ENCODE data around the gene CACNA1A.
"Not testable (repeated sequence)": the region's sequence is repeated elsewhere in the genome, so short reads cannot be mapped to it uniquely, and the experiment has no call there.

The CACNA1A gene

GRCh38 chr19:13366529-13367143 is 139.6 kb downstream of the CACNA1A start:
- no peak for DNase-seq (ENCODE audit: low spot score)

GRCh38 chr19:13363954-13364353 is 142.3 kb downstream of the CACNA1A start:
- no peak for DNase-seq (ENCODE audit: low spot score)

- DNase-seq (ENCODE audit: low spot score), result no peak
Observed at GRCh38 chr19:13363245-13363644, 143.0 kb downstream of the CACNA1A start.

GRCh38 chr19:13362668-13363067 is 143.6 kb downstream of the CACNA1A start:
- DNase-seq (ENCODE audit: low spot score), result no peak

GRCh38 chr19:13361726-13362125 is 144.6 kb downstream of the CACNA1A start:
- not testable (repeated sequence) for DNase-seq (ENCODE audit: low spot score)

GRCh38 chr19:13356686-13357280 is 149.5 kb downstream of the CACNA1A start:
- no peak for DNase-seq (ENCODE audit: low spot score)

GRCh38 chr19:13356185-13356584 is 150.1 kb downstream of the CACNA1A start:
- no peak for DNase-seq (ENCODE audit: low spot score)

- no peak for DNase-seq (ENCODE audit: low spot score)
Observed at GRCh38 chr19:13355356-13355755, 150.9 kb downstream of the CACNA1A start.

- DNase-seq (ENCODE audit: low spot score), result no peak
Observed at GRCh38 chr19:13353625-13354024, 152.7 kb downstream of the CACNA1A start.

- no peak for DNase-seq (ENCODE audit: low spot score)
Observed at GRCh38 chr19:13350759-13351158, 155.5 kb downstream of the CACNA1A start.

- DNase-seq (ENCODE audit: low spot score), result no peak
Observed at GRCh38 chr19:13350072-13350471, 156.2 kb downstream of the CACNA1A start.

GRCh38 chr19:13347367-13347766 is 158.9 kb downstream of the CACNA1A start:
- no peak for DNase-seq (ENCODE audit: low spot score)

GRCh38 chr19:13343514-13343913 is 162.8 kb downstream of the CACNA1A start:
- DNase-seq (ENCODE audit: low spot score), result no peak

- no peak for DNase-seq (ENCODE audit: low spot score)
Observed at GRCh38 chr19:13342672-13343071, 163.6 kb downstream of the CACNA1A start.

GRCh38 chr19:13339869-13340268 is 166.4 kb downstream of the CACNA1A start:
- peak; percentile 45 for DNase-seq (ENCODE audit: low spot score)

- DNase-seq (ENCODE audit: low spot score), result no peak
Observed at GRCh38 chr19:13337181-13337580, 169.1 kb downstream of the CACNA1A start.

GRCh38 chr19:13334801-13335481 is 171.3 kb downstream of the CACNA1A start:
- no peak for DNase-seq (ENCODE audit: low spot score)

GRCh38 chr19:13330285-13330684 is 176.0 kb downstream of the CACNA1A start:
- DNase-seq (ENCODE audit: low spot score), result no peak

- DNase-seq (ENCODE audit: low spot score), result no peak
Observed at GRCh38 chr19:13329766-13330165, 176.5 kb downstream of the CACNA1A start.

- DNase-seq (ENCODE audit: low spot score), result no peak
Observed at GRCh38 chr19:13328241-13328640, 178.0 kb downstream of the CACNA1A start.

GRCh38 chr19:13319526-13319925 is 186.8 kb downstream of the CACNA1A start:
- DNase-seq (ENCODE audit: low spot score), result no peak

GRCh38 chr19:13318190-13318589 is 188.1 kb downstream of the CACNA1A start:
- DNase-seq (ENCODE audit: low spot score), result peak; percentile 65

GRCh38 chr19:13315495-13315894 is 190.8 kb downstream of the CACNA1A start:
- DNase-seq (ENCODE audit: low spot score), result peak; percentile 55

All from Ammon's horn (tissue), 1 donor.